DMS114 treated with DMSO at 0.1 percent for 48 hours (cell line): Measurements from ENCODE around the gene NEUROG2.
"Not testable (repeated sequence)": the region's sequence is repeated elsewhere in the genome, so short reads cannot be mapped to it uniquely, and the experiment has no call there.

Source experiments
- DNase-seq: peaks from one replicate; lab custom pipeline; 2025; ENCODE audit not compliant: unreplicated experiment; lab: John Stamatoyannopoulos, UW

NEUROG2 gene

DNA sequence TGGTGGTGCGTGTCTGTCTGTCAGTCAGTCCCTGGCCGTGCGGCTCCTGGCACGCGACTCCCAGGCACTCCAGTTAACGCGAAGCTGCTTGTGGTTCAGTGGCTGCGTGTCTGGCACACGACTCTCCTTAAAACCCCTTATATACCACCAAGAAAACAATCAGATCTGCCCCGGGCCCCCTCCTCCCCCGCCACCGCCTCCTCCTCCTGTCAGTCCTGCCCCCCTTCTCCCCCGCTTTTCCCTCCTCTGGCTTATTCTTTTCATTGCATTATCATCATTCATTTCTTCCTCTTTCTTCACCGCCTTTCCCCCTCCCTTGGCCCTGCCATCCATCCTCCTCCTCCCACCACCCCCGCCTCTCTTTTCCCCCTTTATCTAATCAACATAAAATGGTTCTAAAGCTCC is at the start of gene NEUROG2:
Gene NEUROG2 (minus strand): TSS at position 115 of the 405 bp plus-strand sequence. CDS start 705 bp downstream, outside the sequence.
- no peak for DNase-seq

DNA sequence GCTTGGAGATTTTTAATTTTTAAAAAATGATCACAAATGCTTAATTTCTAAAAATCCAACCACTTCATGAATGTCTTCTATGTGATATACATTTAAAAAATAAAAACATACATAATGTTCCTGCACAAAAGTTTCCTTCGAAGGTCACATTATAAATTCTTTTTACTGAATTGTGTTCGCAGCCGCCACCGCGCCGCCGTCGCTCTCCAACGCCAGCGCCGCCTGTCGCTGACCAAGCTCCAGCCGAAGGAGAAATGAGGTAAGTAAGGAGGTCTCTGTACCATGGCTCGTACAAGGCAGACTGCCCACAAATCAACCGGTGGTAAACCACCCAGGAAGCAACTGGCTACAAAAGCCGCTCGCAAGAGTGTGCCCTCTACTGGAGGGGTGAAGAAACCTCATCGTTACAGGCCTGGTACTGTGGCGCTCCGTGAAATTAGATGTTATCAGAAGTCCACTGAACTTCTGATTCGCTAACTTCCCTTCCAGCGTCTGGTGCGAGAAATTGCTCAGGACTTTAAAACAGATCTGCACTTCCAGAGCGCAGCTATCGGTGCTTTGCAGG is 48.8 kb upstream of the NEUROG2 start:
- DNase-seq = no peak

DNA sequence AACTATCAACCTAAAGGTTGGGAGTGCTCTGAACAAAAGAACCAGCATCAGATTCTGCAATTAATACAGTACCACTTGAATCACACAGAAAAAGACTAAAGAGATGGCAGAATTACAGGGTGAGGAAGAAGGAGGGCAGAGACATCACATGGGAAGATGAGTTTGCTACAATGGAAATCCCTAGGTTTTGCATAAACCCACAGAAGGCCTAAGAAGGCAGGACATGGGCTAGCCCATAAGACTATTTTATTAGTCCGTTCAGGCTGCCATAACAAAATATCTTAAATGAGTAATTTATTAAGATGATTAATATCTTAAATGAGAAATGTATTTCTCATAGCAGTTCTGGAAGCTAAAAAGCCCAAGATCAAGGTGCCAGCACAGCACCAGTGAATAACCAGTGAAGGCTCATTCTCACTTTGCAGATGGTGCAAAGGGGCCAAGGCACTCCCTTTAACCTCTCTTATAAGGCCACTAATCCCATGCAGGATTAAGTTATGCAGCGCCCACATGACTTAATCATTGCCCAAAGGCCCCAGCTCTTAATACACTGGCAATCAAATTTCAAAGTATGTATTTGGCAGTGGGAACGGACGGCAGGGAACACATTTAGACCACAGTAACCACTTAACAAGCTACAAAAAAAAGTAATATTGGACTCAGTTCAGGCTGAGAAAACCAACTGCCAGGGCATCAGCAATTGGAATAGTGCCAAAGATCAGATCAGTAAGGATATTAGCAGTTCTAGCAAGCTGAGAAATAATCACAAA is 47.6 kb upstream of the NEUROG2 start:
- DNase-seq = no peak

DNA sequence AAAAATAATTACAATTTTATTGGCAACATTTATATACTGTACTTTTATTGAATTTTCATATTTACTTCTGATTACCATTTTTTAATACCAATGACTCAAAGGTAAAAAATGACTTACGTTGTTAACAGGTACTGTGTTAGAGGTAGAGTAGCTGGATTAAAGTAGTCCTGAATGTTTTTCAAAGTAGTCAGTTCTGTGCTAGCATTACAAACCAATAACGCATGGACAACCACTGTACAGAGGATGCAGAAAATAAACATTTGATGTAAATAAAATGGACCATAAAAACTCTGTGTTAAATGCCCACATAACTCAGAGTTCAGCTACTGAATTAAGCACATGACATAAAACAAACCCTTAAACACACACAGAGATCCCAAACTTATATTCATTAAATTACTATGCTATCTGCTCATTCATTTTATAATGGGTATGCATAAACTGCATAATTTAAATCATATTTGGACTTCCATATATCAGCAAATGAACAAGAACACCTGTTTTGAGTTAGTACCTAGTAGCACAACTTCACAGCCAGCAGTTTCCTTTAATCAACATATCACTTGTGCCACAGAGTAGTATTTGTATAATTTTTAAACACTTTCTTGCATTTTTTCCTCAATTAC is 46.4 kb upstream of the NEUROG2 start:
- no peak for DNase-seq

DNA sequence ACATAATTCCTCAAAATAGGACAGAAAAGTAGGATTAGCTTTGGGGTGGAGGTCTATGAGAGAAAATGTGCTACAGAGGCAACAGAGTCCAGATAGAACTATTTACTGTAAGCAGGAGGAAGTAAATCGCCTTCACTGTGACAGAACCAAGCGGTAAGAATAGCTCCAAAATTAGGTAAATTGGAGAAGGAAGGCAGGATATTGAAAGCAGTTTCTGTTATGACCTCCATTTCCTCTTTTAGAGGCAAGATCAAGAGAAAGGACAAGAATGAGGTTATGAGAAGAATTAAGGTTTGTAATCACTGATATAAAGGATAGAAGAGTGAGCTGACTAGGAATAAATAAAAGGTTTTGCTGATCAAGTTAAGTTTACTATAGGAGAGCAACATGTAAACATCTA is 44.1 kb upstream of the NEUROG2 start:
- DNase-seq = no peak

DNA sequence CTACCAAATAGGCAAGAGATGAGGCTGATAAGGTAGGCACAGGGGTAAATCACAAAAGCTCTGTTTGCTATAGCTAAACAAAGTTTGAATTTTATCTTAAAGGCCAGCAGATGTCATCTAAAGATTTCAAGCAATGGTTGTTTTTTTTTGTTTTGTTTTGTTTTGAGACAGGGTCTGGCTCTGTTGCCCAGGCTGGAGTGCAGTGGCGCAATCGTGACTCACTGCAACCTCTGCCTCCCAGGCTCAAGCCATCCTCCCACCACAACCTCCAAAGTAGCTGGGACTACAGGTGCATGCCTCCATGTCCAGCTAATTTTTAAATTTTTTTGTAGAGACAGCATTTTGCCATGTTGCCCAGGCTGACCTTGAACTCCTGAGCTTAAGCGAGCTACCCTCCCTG is 43.1 kb upstream of the NEUROG2 start:
- no peak for DNase-seq

DNA sequence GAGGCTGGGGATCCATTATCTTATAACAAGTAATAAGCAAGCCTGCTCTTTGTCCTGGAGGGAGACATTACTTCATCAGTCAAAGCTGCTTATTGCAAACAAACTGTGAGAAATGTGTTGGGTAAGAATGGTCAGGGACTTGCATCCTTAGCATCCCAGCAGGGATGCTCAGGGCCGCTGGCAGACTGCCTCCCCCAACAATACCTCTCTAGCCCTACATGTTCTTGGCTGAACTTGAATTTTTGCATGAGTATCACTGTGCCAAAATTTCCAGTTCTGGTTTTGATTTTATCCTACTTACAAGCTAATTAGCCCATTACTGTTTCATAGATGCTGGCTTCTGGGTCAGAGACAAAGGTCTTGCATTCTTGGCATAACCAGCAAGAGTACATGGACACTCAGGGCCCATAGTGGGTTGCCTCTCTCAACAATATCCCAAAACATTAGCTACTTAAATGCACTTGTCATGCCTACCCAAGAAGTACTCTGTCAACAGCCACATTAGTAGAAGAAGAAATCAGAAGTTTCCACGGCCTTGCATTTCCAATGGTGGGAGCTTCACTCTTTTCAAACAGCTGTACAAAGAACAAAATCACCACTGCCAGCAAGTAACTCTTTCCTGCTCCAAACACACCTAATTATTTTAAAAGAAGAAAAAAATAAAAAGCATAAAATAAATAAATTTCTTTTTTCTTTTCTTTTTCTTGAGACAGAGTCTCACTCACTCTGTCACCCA is 41.9 kb upstream of the NEUROG2 start:
- no peak for DNase-seq

DNA sequence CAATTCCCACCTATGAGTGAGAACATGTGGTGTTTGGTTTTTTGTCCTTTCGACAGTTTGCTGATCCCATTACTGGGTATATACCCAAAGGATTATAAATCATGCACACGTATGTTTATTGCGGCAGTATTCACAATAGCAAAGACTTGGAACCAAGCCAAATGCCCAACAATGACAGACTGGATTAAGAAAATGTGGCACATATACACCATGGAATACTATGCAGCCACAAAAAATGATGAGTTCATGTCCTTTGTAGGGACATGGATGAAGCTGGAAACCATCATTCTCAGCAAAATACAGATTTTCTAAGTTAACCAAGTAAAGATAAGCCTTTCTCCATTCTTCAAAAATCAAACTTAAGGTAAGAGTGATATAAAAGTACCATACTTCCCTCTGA is 38.3 kb upstream of the NEUROG2 start:
- not testable (repeated sequence) for DNase-seq

DNA sequence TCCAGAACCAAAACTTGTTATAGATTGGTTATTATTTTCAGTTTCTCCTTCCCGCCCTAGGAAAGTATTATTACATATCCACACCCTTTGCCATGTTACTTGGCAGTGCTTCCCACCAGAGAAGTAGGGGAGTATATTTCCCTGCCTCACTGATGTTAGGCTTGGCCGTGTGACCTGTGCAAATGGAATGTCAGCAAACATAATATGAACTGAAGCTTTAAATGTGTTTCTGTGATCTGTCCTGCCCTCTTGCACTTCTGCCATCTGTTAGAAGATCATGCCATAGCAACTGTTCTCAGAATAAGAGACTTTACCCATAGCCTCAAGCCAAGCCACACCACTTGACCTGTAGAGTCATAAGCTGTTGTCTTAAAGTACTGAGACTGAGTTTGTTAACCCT is 36.7 kb upstream of the NEUROG2 start:
- DNase-seq = no peak

DNA sequence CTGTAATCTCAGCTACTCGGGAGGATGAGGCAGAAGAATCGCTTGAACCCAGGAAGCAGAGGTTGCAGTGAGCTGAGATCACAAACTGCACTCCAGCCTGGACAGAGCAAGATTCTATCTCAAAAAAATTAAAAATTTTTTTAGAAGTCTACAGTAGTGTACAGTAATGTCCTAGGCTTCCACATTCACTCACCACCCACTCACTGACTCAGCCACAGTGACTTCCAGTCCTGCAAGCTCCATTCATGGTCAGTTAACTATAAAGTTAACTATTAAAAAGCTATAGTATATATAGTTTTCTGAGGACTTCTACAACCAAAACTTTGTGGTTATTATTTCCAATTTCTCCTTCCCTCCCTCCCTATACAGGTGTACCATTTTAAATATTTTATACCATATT is 34.7 kb upstream of the NEUROG2 start:
- no peak for DNase-seq

DNA sequence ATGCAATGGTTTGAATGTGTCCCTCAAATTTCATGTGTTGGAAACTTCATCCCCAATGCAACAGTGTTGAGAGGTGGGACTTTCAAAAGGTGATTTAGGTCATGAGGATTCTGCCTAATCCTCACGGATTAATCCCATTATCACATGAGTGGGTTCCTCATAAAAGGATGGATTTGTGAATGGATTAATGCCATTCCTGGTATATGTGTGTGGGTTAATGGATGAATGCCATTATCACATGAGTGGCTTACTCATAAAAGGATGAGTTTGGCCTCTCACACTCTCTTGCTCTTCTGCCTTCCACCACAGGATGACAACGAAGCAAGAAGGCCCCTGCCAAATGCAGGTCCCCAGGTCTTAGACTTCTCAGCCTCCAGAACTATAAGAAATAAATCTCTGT is 30.5 kb upstream of the NEUROG2 start:
- no peak for DNase-seq

DNA sequence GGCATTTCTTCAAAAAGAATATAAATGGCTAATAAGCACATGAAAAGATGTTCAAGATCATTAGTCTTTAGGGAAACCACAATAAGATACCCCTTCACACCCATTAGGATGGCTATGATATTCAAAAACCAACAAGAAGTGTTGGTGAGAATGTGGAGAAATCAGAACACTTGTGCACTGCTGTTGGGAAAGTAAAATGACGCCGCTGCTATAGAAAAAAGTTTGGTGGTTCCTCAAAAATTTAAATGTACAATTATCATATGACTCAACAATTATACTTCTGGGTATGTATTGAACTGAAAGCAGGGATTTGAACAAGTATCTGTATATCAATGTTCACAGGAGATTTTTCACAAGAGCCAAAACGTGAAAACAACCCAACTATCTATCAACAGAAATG is 29.4 kb upstream of the NEUROG2 start:
- no peak for DNase-seq

DNA sequence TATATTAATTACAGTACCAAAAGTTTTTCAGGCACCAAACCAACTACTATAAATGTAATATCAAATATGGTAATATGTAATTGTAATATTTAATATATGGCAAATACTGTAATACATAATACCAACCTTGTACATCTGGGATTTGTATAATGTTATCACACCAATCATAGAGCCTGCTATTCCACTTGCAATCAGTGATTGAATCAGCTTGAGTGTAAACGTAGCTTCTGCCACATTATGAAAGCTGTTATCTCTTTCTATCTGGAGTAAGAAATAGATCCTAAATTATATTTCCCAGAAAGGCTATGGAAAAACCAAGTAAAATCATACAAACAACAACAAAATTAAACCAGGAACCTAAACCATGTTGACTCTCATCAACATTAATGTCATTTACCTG is 24.7 kb upstream of the NEUROG2 start:
- DNase-seq = no peak

DNA sequence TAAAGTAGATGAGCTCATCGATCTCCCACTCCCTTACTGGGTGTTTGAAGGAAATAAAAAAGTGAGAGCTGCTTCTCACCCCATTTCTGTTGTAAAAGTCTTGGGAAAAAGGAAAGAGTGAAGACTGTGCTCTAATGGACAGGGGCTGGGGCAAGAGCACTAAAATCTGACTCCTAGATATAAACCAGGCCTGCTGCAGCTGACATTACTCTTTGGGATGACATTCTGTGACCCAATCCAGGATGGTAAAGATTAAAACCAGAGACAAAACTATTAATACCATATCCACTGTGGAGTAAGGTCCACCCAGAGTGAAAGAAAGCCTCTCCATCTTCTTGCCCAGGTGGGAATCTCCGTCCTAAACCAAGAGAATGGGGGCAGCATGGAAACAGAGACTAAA is 20.1 kb upstream of the NEUROG2 start:
- no peak for DNase-seq

DNA sequence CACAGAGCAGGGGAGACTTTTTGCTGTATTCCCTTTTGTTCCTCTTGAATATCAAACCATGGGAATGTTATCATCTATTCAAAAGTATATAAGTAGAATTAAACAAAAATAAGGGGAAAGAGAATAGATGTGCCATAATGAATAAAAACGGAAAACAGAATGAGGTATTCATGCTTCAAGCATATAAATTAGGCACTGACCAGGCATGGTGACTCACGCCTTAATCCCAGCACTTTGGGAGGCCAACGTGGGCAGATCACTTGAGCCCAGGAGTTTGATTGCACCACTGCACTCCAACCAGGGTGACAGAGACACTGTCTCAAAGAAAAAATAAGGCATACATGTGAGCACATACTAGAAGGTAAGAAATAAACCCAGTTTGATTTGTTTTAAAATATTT is 16.3 kb upstream of the NEUROG2 start:
- no peak for DNase-seq

DNA sequence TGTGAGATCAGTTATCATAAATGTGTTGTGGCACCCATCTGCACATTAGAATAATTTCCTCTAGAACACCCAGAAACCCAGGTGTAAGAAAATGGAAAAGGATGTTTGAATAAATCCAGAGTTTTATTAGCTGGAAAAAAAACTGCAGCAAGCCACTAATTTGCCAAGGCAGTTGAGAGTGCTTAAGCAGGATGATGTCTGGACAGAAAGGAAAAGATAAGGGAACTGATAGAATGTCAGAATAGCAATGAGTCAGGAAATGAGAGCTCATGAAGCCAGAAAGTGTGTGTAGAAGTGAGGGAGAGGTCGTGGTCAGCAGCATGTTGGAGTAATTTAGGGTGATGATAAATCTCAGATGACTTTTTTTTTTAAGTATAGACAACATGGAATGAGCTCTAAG is 15.2 kb upstream of the NEUROG2 start:
- no peak for DNase-seq

DNA sequence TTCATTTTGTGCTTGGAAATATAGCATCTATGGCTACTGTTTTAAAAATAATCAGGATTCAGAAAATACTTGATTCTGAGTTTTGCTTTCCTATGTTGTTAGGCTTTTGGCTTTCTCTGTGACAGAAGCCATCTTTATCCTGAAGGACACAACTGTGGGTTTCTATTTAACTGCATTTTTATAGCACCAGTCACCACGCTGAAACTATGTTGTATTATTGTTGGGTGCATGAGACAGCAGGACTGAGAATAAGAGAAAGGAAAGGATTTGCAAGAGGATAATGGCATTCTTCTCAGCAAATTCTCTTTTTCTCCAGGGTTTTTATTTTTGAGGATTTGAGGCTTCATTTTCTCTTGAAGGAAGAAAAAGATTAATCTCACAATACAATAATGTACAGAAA is 10.1 kb upstream of the NEUROG2 start:
- DNase-seq = no peak

DNA sequence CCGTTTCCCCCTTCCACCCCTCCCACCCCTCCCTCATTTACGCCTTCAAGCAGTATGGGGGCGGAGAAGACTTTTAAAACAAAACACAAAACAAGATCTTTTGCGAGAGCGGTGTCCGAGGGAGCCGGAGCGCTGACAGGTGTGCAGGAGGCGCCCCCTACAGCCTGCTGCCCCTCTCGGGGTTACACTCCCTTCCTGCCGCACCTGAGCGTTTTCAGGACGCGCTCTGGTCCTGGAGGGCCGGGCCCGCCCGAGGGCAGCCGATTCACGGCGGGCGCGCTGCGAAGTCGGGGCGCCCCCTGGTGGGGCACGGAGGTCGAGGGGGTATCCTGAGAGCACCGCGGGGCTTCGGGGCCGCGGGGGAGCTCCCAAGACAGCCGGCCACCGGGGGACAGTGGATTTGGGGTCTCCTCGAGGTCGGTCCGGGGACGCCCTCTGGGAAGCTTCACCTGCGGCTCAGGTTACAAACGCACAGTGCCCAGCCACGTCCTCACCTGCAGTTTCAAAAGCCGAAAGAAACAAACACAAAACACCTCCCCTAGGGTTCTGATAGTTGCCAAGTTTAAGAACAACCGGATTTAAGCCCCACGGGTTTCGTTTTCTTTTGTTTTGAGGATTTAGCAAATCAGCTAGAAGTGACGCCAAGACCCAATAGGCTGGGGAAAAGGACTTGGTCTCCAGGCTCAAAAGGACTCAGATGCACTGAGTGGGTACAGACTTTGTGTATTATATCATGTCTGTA is 8.0 kb upstream of the NEUROG2 start:
- DNase-seq = no peak

DNA sequence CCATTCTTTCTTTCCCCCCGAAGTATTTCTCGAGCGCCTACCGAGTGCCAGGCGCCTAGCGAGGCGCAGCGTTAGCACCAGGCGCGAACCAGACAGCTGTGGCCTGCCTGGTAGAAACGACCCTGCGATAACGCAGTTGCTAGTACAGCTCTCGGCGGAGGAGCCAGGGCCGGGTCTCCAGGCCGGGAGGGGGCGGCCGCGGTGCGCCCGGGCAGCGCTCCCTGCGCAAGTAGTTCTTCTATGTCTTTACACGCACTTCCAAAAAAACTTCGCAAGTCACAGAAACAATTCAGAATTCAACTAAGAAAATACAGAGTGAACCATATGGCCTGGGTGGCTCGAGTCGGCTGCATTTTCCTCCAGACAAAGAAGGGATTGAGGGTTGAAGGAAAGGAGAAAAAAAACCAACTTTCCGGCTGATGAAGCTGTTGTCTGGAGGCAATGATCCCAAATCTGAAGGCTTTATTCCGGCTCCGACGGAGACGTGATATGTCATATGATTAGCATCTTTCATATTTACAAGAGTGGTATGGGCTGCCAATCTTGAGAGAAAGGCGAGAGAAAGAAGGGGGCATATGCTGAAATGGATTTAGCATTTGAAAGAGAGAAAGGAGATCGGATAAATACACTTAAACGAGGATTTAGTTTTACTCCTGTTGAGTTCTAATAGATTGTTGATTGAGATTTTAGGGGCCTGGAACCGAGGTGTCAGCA is 7.2 kb upstream of the NEUROG2 start:
- no peak for DNase-seq

DNA sequence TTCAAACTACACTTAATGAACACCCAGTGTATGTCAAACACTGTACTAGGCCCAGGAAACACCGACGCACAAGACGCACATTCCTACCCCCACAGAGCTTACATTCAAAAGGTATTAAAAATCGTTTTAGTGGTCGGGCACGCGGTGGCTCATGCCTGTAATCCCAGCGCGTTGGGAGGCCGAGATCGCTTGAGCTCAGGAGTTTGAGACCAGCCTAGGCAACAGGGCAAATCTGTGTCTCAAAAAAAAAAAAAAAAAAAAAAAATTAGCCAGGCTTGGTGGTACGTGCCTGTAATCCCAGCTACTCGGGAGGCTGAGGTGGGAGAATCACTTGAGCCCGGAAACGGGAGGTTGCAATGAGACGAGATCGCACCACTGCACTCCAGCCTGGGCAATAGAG is 6.5 kb upstream of the NEUROG2 start:
- not testable (repeated sequence) for DNase-seq
